ENCODE results near the gene TSPAN9. TPM values are rescaled to one million over a fixed set of nuclear protein-coding genes. Genes with fewer than 3 reads are reported as not detected.

Gene TSPAN9
- total RNA-seq, 1 donor from 2014 or later = 49.4 TPM

DNA sequence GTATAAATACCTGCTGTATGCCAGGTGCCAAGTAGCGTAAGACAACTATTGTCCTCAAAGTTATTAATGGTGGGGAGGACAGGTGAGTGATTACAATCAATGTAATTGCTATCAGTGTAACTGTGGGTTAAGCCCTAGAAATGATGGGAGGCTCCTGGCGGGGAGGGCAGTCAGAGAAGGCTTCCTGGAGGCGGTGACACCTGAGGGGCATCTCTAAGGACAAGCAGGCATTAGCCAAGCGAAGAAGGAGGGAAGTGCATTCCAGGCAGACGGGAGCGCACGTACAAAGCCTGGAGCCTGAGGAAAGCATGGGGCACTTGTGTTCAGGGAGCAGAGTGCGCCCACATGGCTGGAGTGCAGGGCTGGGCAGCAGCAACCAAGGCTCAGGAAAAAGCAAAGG lies 230.9 kb downstream of the TSPAN9 start:
- Mint-ChIP-seq H3K27me3 (ENCODE audit: low read depth) (peaks cover 32% of the 10 kb centered on the region), H3K36me3 (no peaks in the 10 kb centered on the region), H3K9me3 (no peaks in the 10 kb centered on the region), H3K27ac (no peak overlapping the region), H3K4me1 (peaks cover 3% of the 10 kb centered on the region), H3K4me3 (no peak overlapping the region)
- DNase-seq (ENCODE audit: low spot score in 2 of 2, unreplicated experiment in 2 of 2) = no peak
- TF ChIP-seq, protein P1, sequence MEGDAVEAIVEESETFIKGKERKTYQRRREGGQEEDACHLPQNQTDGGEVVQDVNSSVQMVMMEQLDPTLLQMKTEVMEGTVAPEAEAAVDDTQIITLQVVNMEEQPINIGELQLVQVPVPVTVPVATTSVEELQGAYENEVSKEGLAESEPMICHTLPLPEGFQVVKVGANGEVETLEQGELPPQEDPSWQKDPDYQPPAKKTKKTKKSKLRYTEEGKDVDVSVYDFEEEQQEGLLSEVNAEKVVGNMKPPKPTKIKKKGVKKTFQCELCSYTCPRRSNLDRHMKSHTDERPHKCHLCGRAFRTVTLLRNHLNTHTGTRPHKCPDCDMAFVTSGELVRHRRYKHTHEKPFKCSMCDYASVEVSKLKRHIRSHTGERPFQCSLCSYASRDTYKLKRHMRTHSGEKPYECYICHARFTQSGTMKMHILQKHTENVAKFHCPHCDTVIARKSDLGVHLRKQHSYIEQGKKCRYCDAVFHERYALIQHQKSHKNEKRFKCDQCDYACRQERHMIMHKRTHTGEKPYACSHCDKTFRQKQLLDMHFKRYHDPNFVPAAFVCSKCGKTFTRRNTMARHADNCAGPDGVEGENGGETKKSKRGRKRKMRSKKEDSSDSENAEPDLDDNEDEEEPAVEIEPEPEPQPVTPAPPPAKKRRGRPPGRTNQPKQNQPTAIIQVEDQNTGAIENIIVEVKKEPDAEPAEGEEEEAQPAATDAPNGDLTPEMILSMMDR (IDR thresholded peaks at IDR 0.05; ENCODE audit: unreplicated experiment) = no peak

DNA sequence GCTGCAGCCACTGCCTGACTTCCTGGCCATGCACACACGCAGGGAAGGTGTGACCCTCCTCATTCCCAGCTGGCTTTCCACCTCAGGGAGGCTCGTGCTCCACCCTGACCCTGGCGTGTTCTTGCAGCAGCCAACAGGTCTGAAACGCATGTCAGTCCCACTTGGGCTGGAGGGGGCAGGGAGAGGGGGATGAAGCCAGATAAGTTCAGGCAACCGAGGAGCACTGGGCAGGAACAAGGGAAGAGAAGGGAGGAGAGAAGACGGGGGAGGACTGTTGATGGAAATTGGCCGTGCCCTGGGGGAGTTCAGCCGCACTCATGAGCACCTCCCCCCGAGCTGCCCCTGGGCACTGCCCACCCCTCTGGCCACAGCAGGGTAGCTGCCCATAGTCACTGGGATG lies 231.4 kb downstream of the TSPAN9 start:
- Mint-ChIP-seq H3K27me3 (ENCODE audit: low read depth) (peaks cover 34% of the 10 kb centered on the region), H3K4me1 (peaks cover 3% of the 10 kb centered on the region), H3K9me3 (no peaks in the 10 kb centered on the region), H3K4me3 (no peak overlapping the region), H3K27ac (no peak overlapping the region), H3K36me3 (no peaks in the 10 kb centered on the region)
- DNase-seq (ENCODE audit: low spot score in 2 of 2, unreplicated experiment in 2 of 2) = no peak
- TF ChIP-seq, protein P1 (IDR thresholded peaks at IDR 0.05; ENCODE audit: unreplicated experiment) = no peak

DNA sequence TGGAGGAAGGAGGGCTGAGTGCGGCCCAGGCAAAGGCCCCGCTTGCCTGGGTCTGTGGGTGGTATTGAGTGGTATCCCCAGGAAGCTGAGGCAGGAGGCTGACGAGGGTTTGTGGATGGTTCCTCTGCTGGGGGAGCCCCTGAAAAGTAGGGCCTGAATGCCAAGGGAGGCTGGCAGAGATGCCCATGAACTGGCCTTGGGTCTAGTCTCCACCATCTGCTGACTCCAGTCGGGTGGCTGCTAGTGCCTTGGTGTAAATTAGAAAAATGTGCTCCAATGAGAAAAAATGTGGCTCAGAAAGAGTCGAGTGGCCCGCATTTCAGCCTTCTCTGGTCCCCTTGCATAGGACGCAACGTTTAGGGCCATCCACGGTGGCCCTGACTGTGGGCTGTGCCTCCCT lies 232.6 kb downstream of the TSPAN9 start:
- H3K27ac Mint-ChIP-seq = no peak overlapping the region
- H3K27me3 Mint-ChIP-seq (ENCODE audit: low read depth) = peaks cover 34% of the 10 kb centered on the region
- TF ChIP-seq, protein P1 (IDR thresholded peaks at IDR 0.05; ENCODE audit: unreplicated experiment) = no peak

GRCh38 chr12:3310271-3311026 lies 233.3 kb downstream of the TSPAN9 start:
- TF ChIP-seq, protein P1 (IDR thresholded peaks at IDR 0.05; ENCODE audit: unreplicated experiment) = no peak
- peaks cover 33% of the 10 kb centered on the region for H3K27me3 Mint-ChIP-seq (ENCODE audit: low read depth)
- DNase-seq (ENCODE audit: low spot score in 2 of 2, unreplicated experiment in 2 of 2) = no peak
- H3K27ac Mint-ChIP-seq = no peak overlapping the region
- H3K9me3 Mint-ChIP-seq = no peaks in the 10 kb centered on the region
- no peak overlapping the region for H3K4me3 Mint-ChIP-seq
- no peaks in the 10 kb centered on the region for H3K36me3 Mint-ChIP-seq
- H3K4me1 Mint-ChIP-seq = peaks cover 16% of the 10 kb centered on the region

More for the DNA sequence above, 232.6 kb downstream of the TSPAN9 start:
- Mint-ChIP-seq H3K9me3 (no peaks in the 10 kb centered on the region), H3K4me1 (peaks cover 10% of the 10 kb centered on the region), H3K36me3 (no peaks in the 10 kb centered on the region), H3K4me3 (no peak overlapping the region)
- no peak for DNase-seq (ENCODE audit: low spot score in 2 of 2, unreplicated experiment in 2 of 2)

DNA sequence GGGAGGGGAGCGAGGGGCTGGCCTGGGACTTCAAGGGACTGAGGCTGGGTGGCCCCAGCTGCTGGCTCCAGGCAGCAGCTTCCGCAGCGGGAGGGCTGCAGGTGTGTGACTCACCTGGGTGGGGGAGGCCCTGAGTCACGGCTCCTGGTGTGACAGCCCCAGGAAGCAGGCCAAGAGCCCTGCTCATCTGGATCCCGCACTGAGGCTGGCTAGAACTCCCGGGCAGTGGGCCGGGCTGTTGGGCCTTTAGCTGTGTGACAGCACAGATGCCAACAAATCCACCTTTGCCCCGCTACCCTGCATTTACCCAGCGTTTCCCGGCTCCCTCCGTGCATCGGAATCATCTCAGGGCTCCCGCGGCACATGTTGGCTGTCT lies 233.8 kb downstream of the TSPAN9 start:
- DNase-seq (ENCODE audit: low spot score in 2 of 2, unreplicated experiment in 2 of 2) = no peak
- H3K27me3 Mint-ChIP-seq (ENCODE audit: low read depth) = peaks cover 33% of the 10 kb centered on the region
- TF ChIP-seq, protein P1 (IDR thresholded peaks at IDR 0.05; ENCODE audit: unreplicated experiment) = no peak
- no peak overlapping the region for H3K4me3 Mint-ChIP-seq
- no peak overlapping the region for H3K27ac Mint-ChIP-seq
- no peaks in the 10 kb centered on the region for H3K9me3 Mint-ChIP-seq
- H3K36me3 Mint-ChIP-seq = no peaks in the 10 kb centered on the region
- peaks cover 20% of the 10 kb centered on the region for H3K4me1 Mint-ChIP-seq

All from mesothelial cell of epicardium (in vitro differentiated cells).